IPS-20b (cell line): ENCODE results near the gene CORO7.
A peak's percentile ranks its signal among the peaks of the same experiment; 100 is the strongest.
"Not testable (repeated sequence)": the region's sequence is repeated elsewhere in the genome, so short reads cannot be mapped to it uniquely, and the experiment has no call there.

ENCODE experiments used
- H3K27ac ChIP-seq: one replicate; pipeline ENCODE4 v1.5.1; 2013; ENCODE audit warnings: low read length
- H3K27me3 ChIP-seq: 2 replicates; pipeline ENCODE4 v1.6.1; 2013; ENCODE audit warnings: mild to moderate bottlenecking, low read length, inconsistent platforms; ENCODE audit not compliant: insufficient read depth
- H3K36me3 ChIP-seq: 2 replicates; pipeline ENCODE4 v1.6.1; 2013; ENCODE audit warnings: low read depth, mild to moderate bottlenecking, inconsistent platforms, low read length, moderate library complexity; ENCODE audit not compliant: insufficient read depth
- H3K4me1 ChIP-seq: 2 replicates; pipeline ENCODE4 v1.6.1; 2013; ENCODE audit warnings: mild to moderate bottlenecking, control low read depth, inconsistent platforms, low read length, moderate library complexity; ENCODE audit not compliant: insufficient read depth
- H3K4me3 ChIP-seq: 2 replicates; pipeline ENCODE4 v1.5.1; 2013; ENCODE audit warnings: mild to moderate bottlenecking, low read length, inconsistent platforms
- H3K9ac ChIP-seq: 2 replicates; pipeline ENCODE4 v1.6.1; 2013; ENCODE audit warnings: low read depth, mild to moderate bottlenecking, inconsistent platforms, low read length, moderate library complexity
- H3K9me3 ChIP-seq: 2 replicates; pipeline ENCODE4 v1.6.1; 2013; ENCODE audit warnings: mild to moderate bottlenecking, low read depth, low read length, inconsistent platforms; ENCODE audit not compliant: insufficient read depth

CORO7 gene

GRCh38 chr16:4350787-4351659 is 65.4 kb downstream of the CORO7 start, which contains the start of gene PAM16:
TSS of gene PAM16 (minus strand) at chr16:4351321. CDS start at chr16:4351234, 87 bp downstream.
- Histone ChIP-seq H3K4me1 (peaks cover 3% of the 10 kb centered on the region; the same call in 1 of the 2 replicates), H3K27ac (no peak within 1 kb of the TSS), H3K36me3 (peaks cover 16% of the 10 kb centered on the region), H3K9ac (peak within 1 kb of the TSS; percentile 84), H3K9me3 (no peaks in the 10 kb centered on the region), H3K27me3 (peaks cover 4% of the 10 kb centered on the region; the same call in 1 of the 2 replicates), H3K4me3 (peak within 1 kb of the TSS; percentile 85)

GRCh38 chr16:4350365-4350786 is 66.0 kb downstream of the CORO7 start:
- Histone ChIP-seq H3K27ac (no peak overlapping the region), H3K9me3 (no peaks in the 10 kb centered on the region; the same call in 1 of the 2 replicates), H3K4me3 (peak overlapping the region; percentile 85), H3K36me3 (peaks cover 22% of the 10 kb centered on the region), H3K9ac (peak overlapping the region; percentile 84), H3K27me3 (peaks cover 4% of the 10 kb centered on the region; the same call in 1 of the 2 replicates), H3K4me1 (peaks cover 3% of the 10 kb centered on the region; the same call in 1 of the 2 replicates)

- Histone ChIP-seq H3K36me3 (peaks cover 29% of the 10 kb centered on the region), H3K4me1 (peaks cover 3% of the 10 kb centered on the region; the same call in 1 of the 2 replicates), H3K9me3 (no peaks in the 10 kb centered on the region; the same call in none of the 2 replicates), H3K27me3 (peaks cover 4% of the 10 kb centered on the region; the same call in 1 of the 2 replicates), H3K4me3 (0 out of 2 replicates have a peak overlapping the region, but pooled peaks have one; percentile 44), H3K9ac (no peak overlapping the region), H3K27ac (no peak overlapping the region)
Measured at GRCh38 chr16:4349332-4349731, 67.1 kb downstream of the CORO7 start.

GRCh38 chr16:4347765-4348509 is 68.5 kb downstream of the CORO7 start:
- no peaks in the 10 kb centered on the region; the same call in none of the 2 replicates for H3K9me3 ChIP-seq
- no peak overlapping the region for H3K4me3 ChIP-seq
- peaks cover 4% of the 10 kb centered on the region; the same call in 1 of the 2 replicates for H3K27me3 ChIP-seq
- no peak overlapping the region for H3K9ac ChIP-seq
- no peak overlapping the region for H3K27ac ChIP-seq
- peaks cover 29% of the 10 kb centered on the region for H3K36me3 ChIP-seq
- peaks cover 3% of the 10 kb centered on the region; the same call in 1 of the 2 replicates for H3K4me1 ChIP-seq

- no peak overlapping the region for H3K4me3 ChIP-seq
- H3K9me3 ChIP-seq = no peaks in the 10 kb centered on the region; the same call in none of the 2 replicates
- peaks cover 29% of the 10 kb centered on the region for H3K36me3 ChIP-seq
- H3K27me3 ChIP-seq = peaks cover 3% of the 10 kb centered on the region; the same call in 1 of the 2 replicates
- H3K4me1 ChIP-seq = peaks cover 3% of the 10 kb centered on the region; the same call in 1 of the 2 replicates
- no peak overlapping the region for H3K27ac ChIP-seq
- no peak overlapping the region for H3K9ac ChIP-seq
Measured at GRCh38 chr16:4347010-4347409, 69.4 kb downstream of the CORO7 start.

- H3K9ac ChIP-seq = no peak overlapping the region
- H3K9me3 ChIP-seq = no peaks in the 10 kb centered on the region; the same call in none of the 2 replicates
- no peak overlapping the region for H3K4me3 ChIP-seq
- H3K27ac ChIP-seq = no peak overlapping the region
- peaks cover 32% of the 10 kb centered on the region for H3K36me3 ChIP-seq
- no peaks in the 10 kb centered on the region for H3K27me3 ChIP-seq
- 0 out of 2 replicates have a peak, but pooled peaks cover 3% of the 10 kb centered on the region for H3K4me1 ChIP-seq
Measured at GRCh38 chr16:4345836-4346781, 70.3 kb downstream of the CORO7 start.

GRCh38 chr16:4344983-4345835 is 71.2 kb downstream of the CORO7 start:
- Histone ChIP-seq H3K9me3 (no peaks in the 10 kb centered on the region; the same call in none of the 2 replicates), H3K36me3 (peaks cover 40% of the 10 kb centered on the region), H3K4me3 (no peak overlapping the region), H3K4me1 (0 out of 2 replicates have a peak, but pooled peaks cover 3% of the 10 kb centered on the region), H3K27me3 (no peaks in the 10 kb centered on the region), H3K27ac (no peak overlapping the region), H3K9ac (no peak overlapping the region)

GRCh38 chr16:4344300-4344982 is 72.0 kb downstream of the CORO7 start:
- not testable (repeated sequence) for H3K27ac ChIP-seq, H3K4me1 ChIP-seq, H3K9ac ChIP-seq, H3K27me3 ChIP-seq, H3K9me3 ChIP-seq, H3K4me3 ChIP-seq
- H3K36me3 ChIP-seq = peaks cover 37% of the 10 kb centered on the region

- Histone ChIP-seq H3K27ac (no peak overlapping the region), H3K4me1 (no peaks in the 10 kb centered on the region), H3K4me3 (no peak overlapping the region), H3K9ac (no peak overlapping the region), H3K36me3 (peaks cover 43% of the 10 kb centered on the region), H3K27me3 (no peaks in the 10 kb centered on the region), H3K9me3 (no peaks in the 10 kb centered on the region; the same call in none of the 2 replicates)
Measured at GRCh38 chr16:4342866-4343744, 73.3 kb downstream of the CORO7 start.
